GM13977 (cell line): ENCODE data around the gene MTCL1.

Source experiments
- DNase-seq: peaks from one replicate; pipeline ENCODE4 v3.0.0; 2012; ENCODE audit warnings: low spot score
- CTCF ChIP-seq: IDR thresholded peaks from 2 replicates; pipeline ENCODE4 v1.5.1; 2012; ENCODE audit warnings: mild to moderate bottlenecking, control low read depth; ENCODE audit not compliant: insufficient read depth; ENCODE audit errors: extremely low read depth, missing control alignments
- in situ Hi-C: fragments of 300-500 bp; cut with MboI; formaldehyde crosslinking; loops from one replicate; pipeline ENCODE4 v1.12.0; 2022; ENCODE audit warnings: low sequenced_read_pairs, low pct_unique_long_range_greater_than_20kb, mixed read lengths, inconsistent platforms; ENCODE audit not compliant: unreplicated experiment

MTCL1 gene

GRCh38 chr18:8773980-8774379 lies 68.6 kb downstream of the MTCL1 start:
- TF ChIP-seq CTCF: no peak
- in situ Hi-C loops: no loop called here
- no peak for DNase-seq

GRCh38 chr18:8776013-8776943 lies 70.9 kb downstream of the MTCL1 start:
- in situ Hi-C loops: no loop called here
- DNase-seq: no peak
- no peak for TF ChIP-seq CTCF

GRCh38 chr18:8777846-8778245 lies 72.5 kb downstream of the MTCL1 start:
- in situ Hi-C loops: no loop called here
- TF ChIP-seq CTCF: no peak
- DNase-seq: no peak

- DNase-seq: no peak
- no peak for TF ChIP-seq CTCF
- in situ Hi-C loops: no loop called here
Measured at GRCh38 chr18:8778386-8778785, 73.0 kb downstream of the MTCL1 start.

GRCh38 chr18:8778824-8779223 lies 73.5 kb downstream of the MTCL1 start:
- no peak for DNase-seq
- in situ Hi-C loops: no loop called here
- no peak for TF ChIP-seq CTCF

GRCh38 chr18:8779251-8779650 lies 73.9 kb downstream of the MTCL1 start:
- no peak for DNase-seq
- in situ Hi-C loops: no loop called here
- TF ChIP-seq CTCF: no peak
